ENCODE data around the gene F10. TPM values are rescaled to one million over a fixed set of nuclear protein-coding genes. Genes with fewer than 3 reads are reported as not detected.

Gene F10
- total RNA-seq (2022; extraction: Qiagen RNA extraction; ENCODE audit: low read depth), result not detected in 5 replicates

GRCh38 chr13:113122550-113123225 is at the start of gene F10:
Gene F10 (plus strand): TSS chr13:113122799. CDS start chr13:113122856, 57 bp downstream.

DNA sequence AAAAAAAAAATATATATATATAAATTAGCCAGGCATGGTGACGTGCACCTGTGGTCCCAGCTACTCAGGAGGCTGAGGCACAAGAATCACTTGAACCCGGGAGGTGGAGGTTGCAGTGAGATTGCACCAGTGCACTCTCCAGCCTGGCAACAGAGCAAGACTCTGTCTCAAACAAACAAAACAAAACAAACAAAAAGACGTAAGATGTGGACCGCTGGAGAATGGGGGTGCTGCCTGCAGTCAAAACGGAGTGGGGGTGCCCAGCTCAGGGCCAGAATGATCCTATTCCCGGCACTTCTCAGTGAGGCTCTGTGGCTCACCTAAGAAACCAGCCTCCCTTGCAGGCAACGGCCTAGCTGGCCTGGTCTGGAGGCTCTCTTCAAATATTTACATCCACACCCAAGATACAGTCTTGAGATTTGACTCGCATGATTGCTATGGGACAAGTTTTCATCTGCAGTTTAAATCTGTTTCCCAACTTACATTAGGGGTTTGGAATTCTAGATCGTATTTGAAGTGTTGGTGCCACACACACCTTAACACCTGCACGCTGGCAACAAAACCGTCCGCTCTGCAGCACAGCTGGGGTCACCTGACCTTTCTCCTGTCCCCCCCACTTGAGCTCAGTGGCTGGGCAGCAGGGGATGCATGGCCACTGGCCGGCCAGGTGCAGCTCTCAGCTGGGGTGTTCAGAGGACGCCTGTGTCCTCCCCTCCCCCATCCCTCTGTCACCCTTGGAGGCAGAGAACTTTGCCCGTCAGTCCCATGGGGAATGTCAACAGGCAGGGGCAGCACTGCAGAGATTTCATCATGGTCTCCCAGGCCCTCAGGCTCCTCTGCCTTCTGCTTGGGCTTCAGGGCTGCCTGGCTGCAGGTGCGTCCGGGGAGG is 17.3 kb upstream of the F10 start, which contains the start of gene F7:
F7 (plus strand) TSS at position 760 of the 889 bp plus-strand sequence; CDS start at position 811, 51 bp downstream.

GRCh38 chr13:113157929-113158747 is 35.5 kb downstream of the F10 start, which contains the start of gene PROZ:
Gene PROZ (plus strand): TSS chr13:113158648. CDS start chr13:113158661, 13 bp downstream.

Other genes with a start within 250 kb of the F10 start
- 0.32 to 0.73 TPM (median 0.36 TPM) in 5 replicates for gene MCF2L, start 153.6 kb upstream of the F10 start, total RNA-seq (2022; extraction: Qiagen RNA extraction; ENCODE audit: low read depth)
- 0.07 to 0.11 TPM (median 0.10 TPM) in 4 of 5 replicates, not detected in the other for gene F7, start 17.0 kb upstream of the F10 start, total RNA-seq (2022; extraction: Qiagen RNA extraction; ENCODE audit: low read depth)
- not detected in 5 replicates for gene PROZ, start 35.8 kb downstream of the F10 start, total RNA-seq (2022; extraction: Qiagen RNA extraction; ENCODE audit: low read depth)
- 39.7 to 46.2 TPM (median 44.0 TPM) in 5 replicates for gene PCID2, start 85.9 kb downstream of the F10 start, total RNA-seq (2022; extraction: Qiagen RNA extraction; ENCODE audit: low read depth)
- gene CUL4A, start 86.8 kb downstream of the F10 start, total RNA-seq (2022; extraction: Qiagen RNA extraction; ENCODE audit: low read depth), result 49.7 to 61.1 TPM (median 56.9 TPM) in 5 replicates
- gene LAMP1, start 174.4 kb downstream of the F10 start, total RNA-seq (2022; extraction: Qiagen RNA extraction; ENCODE audit: low read depth), result 79.7 to 93.1 TPM (median 87.4 TPM) in 5 replicates
- 1.2 to 1.7 TPM (median 1.4 TPM) in 5 replicates for gene GRTP1, start 241.3 kb downstream of the F10 start, total RNA-seq (2022; extraction: Qiagen RNA extraction; ENCODE audit: low read depth)

Data from A549 treated with DMSO at 1 μM for 4 hours (cell line).